OCI-M1 (cell line): Measurements from ENCODE around the gene TPSD1.
"Not testable (repeated sequence)": the region's sequence is repeated elsewhere in the genome, so short reads cannot be mapped to it uniquely, and the experiment has no call there.

Source experiments
- DNase-seq: peaks from one replicate; lab custom pipeline; 2025; lab: John Stamatoyannopoulos, UW

The TPSD1 gene

GRCh38 chr16:1281517-1281916 lies 25.6 kb downstream of the TPSD1 start:
- no peak for DNase-seq

DNA sequence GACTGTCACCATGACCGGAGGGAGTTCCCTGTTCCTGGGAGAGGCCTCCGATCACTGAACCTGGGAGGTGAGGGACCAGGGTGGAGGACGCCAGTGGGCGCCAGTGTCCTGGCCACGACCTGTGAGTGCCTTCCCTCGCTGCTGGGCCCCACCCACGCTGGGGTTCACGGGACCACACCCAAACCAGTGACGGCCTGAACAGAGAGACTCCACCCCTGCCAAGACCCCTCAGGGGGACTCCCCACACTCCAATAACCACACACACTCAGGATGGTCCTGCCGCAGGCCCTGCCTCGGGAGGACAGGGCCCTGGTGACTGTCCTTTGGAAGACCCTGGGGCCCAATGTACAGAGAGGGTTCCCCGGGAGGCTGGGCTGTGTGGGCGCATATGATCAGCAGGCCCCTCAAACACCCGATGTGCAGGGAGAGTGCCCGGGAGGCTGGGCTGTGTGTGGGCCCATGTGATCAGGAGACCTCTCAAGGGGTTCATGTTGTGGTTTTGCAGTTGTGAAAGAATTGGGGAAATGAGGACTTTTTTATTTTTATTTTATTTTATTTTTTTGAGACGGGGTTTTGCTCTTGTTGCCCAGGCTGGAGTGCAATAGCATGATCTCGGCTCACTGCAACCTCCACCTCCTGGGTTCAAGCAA lies 26.6 kb downstream of the TPSD1 start:
- DNase-seq: no peak

DNA sequence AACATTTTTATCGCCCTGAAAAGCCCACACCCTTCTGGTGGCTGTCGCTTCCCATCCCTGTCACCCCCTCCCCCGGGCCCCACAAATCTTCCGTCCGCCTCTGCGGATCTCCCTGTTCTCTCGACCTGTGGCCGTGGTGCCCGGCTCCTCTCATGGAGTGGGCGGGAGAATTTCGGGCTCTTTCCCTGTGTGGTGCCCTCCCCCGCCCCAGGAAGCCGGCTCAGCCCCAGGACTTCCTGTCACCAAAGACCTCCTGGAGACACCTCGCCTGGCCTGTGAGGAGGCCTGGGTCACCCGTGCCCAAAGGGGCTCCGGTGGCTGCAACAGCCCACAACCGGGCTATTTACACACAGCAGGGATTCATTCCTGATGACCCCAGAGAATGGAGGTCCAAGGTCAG lies 27.4 kb downstream of the TPSD1 start:
- DNase-seq: no peak

GRCh38 chr16:1283996-1284616 lies 28.2 kb downstream of the TPSD1 start:
- no peak for DNase-seq

- no peak for DNase-seq
Measured at GRCh38 chr16:1285669-1286512, 30.0 kb downstream of the TPSD1 start.

GRCh38 chr16:1286513-1287094 lies 30.7 kb downstream of the TPSD1 start:
- no peak for DNase-seq

- no peak for DNase-seq
Measured at GRCh38 chr16:1287982-1288670, 32.3 kb downstream of the TPSD1 start.

DNA sequence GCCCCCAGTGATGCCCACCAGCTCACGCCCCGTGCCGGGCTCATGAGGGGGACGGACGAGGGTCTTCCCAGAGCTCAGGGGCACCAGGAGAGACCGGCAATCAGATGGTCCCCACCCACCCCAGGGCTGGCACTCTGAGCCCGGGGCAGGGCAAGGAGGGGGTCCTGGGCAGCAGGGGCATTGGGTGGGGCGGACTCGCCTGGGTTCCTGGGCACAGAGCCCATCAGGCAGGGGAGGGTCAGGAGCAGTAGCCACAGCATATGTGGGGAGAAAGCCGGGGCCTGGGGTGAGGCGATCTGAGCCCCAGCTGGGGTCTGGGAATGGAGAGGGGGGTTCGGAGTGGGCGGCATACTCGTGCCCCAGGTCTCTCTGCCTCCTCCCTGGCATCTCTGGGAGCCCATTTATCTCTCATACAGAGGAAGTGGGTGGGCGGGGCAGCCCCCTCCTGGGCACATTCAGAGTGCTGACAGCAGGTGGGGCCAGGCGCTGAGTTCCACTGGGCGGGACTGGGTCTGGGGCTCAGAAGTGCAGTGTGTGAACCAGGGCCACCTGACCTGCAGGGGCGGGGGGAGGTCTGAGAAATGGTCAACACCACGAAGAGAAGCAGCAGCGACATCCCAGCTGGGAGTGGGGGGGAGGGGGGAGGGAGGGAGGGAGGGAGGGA lies 33.1 kb downstream of the TPSD1 start:
- DNase-seq: no peak

GRCh38 chr16:1289477-1289866 lies 33.6 kb downstream of the TPSD1 start:
- DNase-seq: no peak

DNA sequence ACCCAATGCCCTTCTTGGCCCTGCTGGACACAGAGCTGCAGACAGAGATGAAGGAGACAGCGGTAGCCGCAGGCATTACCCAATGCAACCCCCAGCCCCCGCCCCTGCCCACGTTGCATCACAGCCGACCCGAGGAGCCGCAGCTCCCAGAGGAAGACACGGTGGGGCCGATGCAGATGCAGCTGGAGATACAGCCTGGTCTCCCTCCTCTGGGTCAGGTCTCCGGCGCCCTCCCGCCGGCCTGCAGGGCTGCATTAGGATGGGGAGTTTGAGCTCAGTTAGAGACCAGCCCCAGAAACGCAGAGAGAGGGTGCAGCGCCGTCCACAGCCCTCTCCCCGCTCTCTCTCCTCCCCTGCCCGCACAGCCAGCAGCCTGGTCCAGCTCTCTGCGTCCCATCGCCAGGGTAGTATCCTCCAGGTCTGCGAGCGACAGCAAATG lies 34.2 kb downstream of the TPSD1 start:
- no peak for DNase-seq

DNA sequence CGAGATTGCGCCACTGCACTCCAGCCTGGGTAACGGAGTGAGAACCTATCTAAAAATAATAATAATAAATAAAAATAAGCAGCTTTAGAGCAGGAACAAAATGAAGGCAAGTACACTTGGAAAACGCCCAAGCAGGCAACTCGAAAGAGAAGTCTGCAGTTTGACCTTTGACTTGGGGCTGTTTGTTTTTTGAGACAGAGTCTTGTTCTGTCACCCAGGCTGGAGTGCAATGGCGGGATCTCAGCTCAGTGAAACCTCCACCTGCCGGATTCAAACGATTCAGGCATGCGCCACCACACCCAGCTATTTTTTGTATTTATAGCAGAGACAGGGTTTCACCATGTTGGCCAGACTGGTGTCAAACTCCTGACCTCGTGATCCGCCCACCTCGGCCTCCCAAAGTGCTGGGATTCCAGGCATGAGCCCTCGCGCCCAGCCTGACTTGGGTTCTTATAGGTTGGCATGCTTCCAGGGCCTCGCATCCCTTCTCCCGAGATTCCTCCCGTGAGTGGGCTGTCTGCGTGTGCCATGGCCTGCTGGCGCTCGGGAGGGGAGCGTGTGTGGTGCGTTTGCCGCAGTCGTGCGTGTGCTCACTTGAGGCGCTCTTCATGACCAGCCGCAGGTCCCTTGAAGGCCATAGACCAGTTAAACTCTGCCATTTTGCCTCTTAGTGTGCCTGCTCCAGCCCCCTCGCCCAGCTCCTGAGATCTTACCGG lies 35.1 kb downstream of the TPSD1 start:
- DNase-seq: no peak

DNA sequence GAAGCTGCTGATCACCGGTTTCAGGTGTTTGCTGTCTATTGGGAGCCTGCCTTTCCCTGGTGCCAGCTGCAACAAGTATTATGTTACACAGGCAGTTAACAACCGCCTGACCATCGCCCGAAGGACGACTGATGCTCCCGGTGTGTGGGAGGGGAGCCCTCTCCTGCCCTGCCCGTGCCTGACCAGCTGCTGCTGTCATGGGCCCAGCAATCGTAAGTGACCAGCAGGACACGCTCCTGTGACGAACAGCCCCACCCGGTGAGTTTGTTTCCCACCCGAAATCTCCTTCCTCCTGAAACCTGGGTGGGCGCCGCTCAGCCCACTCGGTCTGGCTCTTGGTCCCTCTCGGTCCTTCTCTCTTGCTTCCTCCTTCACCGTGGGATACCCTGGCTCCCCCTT lies 35.7 kb downstream of the TPSD1 start:
- DNase-seq: no peak

DNA sequence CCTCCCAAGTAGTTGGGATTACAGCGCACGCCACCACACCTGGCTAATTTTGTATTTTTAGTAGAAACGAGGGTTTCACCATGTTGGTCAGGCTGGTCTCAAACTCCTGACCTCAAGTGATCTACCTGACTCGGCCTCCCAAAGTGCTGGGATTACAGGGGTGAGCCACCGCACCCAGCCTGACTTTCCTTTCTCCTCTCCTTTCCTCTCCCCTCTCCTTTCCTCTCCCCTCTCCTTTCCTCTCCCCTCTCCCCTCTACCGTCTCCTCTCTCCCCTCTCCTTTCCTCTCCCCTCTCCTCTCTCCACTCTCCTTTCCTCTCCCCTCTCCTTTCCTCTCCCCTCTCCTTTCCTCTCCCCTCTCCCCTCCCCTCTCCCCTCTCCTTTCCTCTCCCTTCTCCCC lies 36.3 kb downstream of the TPSD1 start:
- DNase-seq: not testable (repeated sequence)

- not testable (repeated sequence) for DNase-seq
Measured at GRCh38 chr16:1292808-1293207, 36.9 kb downstream of the TPSD1 start.

DNA sequence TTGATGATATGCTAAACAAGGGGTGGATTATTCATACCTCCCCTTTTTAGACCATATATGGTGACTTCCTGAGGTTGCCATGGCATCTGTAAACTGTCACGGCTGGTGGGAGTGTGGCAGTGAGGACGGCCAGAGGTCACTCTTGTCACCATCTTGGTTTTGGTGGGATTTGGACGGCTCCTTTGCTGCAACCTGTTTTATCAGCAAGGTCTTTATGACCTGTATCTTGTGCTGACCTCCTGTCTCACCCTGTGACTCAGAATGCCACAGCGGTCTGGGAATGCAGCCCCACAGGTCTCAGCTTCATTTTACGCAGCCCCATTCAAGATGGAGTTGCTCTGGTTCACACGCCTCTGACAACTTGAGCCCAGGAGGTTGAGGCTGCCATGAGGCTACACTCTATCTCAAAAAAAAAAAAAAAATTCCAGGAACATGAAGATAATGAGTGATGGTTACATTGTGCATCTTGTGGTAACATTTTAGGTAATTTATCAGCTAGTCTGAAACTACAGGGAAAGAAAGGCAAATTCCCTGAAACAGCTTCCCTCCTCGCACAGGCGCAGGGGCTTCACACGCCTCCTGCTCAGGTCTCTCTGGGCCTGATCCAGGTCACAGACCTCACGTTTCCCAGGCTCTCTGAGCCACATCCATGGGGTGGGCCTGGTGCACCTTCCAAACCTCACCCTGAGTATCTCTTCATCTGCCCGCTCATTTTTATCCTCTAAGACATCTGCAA lies 38.2 kb downstream of the TPSD1 start:
- DNase-seq: peak; percentile 48

GRCh38 chr16:1295465-1295864 lies 39.6 kb downstream of the TPSD1 start:
- DNase-seq: no peak

- DNase-seq: not testable (repeated sequence)
Measured at GRCh38 chr16:1296688-1297017, 40.8 kb downstream of the TPSD1 start.

DNA sequence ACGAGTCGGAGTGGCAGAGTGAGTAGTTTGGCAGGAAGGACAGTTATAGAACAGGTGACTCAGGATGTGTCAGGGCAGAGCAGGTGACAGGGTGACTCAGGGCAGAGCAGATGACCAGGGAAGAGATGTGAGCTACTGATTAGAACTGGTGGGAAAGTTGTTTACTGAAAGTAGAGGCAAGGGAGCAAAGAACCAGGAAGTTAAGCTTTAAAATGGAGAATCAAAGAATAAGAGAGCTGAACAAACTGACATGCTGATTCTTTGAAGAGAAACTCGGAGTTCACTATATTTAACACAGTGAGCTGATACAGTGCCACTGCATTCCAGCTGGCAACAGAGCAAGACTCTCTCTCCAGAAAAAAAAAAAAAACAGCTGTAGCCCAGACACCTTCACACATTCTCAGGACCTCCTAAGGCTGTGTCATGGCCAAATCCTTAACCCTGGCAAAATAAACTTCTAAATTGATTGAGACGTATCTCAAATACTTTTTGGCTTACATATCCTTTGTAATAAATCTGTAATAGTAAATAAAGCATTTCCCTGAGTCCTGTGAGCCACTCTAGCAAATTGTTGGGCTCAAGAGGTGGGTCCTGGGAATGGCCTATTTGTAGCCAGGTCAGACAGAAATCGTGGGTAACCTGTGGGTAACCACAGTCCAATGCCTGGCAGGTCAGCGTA lies 41.3 kb downstream of the TPSD1 start:
- peak; percentile 41 for DNase-seq

- no peak for DNase-seq
Measured at GRCh38 chr16:1298406-1298805, 42.5 kb downstream of the TPSD1 start.
